GM21619 (cell line): ENCODE measurements around the gene SVBP.
"Not testable (repeated sequence)": the region's sequence is repeated elsewhere in the genome, so short reads cannot be mapped to it uniquely, and the experiment has no call there.

Experiments used
- ATAC-seq: cut with Tn5 transposase; IDR thresholded peaks from one replicate; pipeline ENCODE4 v1.9.1; 2021; ENCODE audit not compliant: unreplicated experiment

SVBP gene, protein sequence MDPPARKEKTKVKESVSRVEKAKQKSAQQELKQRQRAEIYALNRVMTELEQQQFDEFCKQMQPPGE

DNA sequence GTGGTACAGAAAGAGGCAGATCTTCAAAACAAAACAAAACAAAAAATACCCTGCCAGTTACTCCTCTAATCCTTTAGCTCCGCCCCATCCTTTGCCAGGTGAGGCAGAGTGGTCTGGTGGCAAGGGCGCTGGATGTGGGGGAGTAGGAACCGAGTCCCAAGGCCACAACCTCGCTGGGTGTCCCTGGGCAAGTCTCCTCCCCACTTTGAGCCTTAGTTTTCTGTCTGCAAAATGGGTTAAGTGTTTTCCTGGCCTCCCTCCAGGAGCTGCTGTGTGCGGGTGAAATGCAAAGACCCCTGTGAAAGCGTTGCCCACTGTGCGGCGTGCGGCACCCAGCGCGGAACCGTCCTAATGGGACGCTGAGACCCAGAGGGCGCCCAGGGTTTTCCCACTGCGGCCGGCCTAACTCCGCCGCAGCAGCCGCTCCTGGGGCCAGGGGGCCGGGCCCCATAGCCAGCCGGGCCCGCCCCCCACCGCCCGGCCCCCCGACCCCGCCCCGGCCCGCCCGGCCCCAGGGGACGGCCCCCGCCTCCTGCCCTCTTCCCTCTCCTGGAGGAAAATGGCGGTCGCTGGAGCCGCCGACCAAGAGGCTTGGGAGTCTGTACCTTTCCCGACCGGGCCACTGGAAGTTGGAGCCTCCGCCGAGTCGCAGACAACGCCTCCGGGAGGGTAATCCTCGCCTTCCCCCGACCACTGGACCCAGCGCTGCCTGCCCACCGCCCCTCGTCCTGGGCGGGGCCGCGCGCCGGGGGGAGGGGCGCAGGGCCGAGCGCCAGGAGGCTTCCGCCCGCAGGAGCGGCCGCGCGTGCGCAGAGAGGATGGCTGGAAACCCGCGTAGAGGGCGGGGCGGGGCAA is at the start of gene SVBP, which contains the start of gene ERMAP:
SVBP (minus strand) TSS at position 813 of the 855 bp plus-strand sequence. CDS start 853 bp downstream, outside the sequence.
ERMAP (plus strand) TSS at position 538 of the 855 bp plus-strand sequence. CDS start 13,327 bp downstream, outside the sequence.
- peak; percentile 66 for ATAC-seq

DNA sequence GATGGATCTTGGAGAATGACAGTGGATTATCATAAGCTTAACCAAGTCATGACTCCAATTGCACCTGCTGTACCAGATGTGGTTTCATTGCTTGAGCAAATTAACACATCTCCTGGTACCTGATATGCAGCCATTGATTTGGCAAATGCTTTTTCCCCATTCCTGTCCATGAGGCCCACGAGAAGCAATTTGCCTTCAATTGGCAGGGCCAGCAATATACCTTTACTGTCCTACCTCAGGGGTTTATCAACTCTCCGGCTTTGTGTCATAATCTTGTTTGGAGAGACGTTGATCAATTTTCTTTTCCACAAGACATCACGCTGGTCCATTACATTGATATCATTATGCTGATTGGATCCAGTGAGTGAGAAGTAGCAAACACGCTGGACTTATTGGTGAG is 49.4 kb upstream of the SVBP start:
- ATAC-seq, result no peak

GRCh38 chr1:42861014-42861399 is 43.8 kb upstream of the SVBP start:
- no peak for ATAC-seq

DNA sequence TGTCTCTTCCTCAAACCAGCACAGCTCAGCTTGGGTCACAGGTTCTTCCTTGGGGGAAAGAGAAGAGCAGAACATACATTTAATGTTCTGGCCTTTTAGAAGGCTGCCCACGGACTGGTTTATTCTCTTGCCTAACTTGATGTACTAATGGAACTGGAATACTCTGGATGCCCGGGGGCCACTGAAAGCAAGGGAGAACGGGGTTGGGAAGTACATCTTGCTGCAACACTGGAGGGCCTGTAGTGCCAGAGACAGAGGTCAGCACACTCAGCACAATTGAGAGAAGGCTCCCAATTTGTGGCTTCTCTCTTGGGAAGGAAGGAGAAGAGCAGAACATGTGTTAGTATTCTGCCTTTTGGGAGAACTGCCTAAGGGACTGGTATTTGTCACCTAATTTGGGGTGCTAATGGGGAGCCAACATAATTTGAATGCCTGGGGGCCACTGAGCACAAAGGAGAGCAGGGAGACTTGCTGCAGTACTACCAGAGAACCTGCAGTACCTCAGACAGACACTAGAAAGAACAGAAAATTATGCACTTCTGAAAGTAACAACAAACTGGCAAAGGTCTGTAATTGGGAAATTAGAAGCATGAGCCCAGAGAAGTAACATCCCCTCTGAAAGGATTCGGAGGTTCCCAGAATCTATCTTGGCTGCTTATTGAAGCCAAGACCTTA is 43.3 kb upstream of the SVBP start:
- no peak for ATAC-seq

DNA sequence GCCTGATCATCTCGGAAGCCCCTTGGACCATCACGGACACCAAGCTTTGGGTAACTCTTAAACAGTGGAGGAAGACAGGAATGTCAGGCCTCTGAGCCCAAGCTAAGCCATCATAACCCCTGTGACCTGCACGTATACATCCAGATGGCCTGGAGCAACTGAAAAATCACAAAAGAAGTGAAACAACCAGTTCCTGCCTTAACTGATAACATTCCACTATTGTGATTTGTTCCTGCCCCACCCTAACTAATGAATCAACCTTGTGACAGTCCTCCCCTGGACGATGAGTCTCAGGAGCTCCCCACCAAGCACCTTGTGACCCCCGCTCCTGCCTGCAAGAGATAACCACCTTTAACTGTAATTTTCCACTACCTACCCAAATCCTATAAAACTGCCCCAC is 42.2 kb upstream of the SVBP start:
- not testable (repeated sequence) for ATAC-seq

- ATAC-seq, result not testable (repeated sequence)
These were observed 39.4 kb upstream of the SVBP start for GRCh38 chr1:42856554-42856953.

DNA sequence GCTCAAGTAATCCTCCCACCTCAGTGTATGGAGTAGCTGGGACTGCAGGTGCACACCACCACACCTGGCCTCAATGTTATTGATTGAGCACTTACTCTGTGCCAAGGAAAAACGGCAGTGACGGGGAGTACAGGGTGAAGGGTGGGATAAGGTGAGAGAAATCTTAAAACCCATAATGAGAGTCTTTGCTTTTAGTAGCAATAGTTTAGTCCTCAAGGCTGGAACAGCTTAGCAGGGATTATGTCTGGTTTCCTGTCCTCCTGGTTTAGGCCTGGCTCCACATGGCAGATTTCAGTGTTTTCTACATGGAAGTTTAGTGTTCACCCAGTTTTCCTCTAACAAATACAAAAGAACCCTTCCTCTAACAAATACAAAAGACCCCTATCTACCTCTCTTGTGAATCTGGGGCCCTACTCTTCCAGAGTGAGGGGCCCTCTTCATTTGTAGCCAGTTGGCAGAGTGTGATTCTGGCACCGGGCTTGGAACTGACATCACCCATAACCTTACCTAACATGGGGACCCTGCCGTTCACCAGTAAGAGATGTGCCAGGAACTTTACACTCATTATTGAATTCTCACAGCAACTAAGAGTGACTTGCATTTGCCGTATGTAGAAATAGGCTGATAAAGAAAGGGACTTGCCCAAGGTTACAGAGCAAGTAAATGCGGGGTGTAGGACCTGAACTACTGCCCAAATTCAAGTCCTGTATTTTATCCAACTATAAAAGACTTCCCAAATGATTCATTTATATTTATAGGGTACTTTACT is 36.1 kb upstream of the SVBP start:
- ATAC-seq, result no peak

DNA sequence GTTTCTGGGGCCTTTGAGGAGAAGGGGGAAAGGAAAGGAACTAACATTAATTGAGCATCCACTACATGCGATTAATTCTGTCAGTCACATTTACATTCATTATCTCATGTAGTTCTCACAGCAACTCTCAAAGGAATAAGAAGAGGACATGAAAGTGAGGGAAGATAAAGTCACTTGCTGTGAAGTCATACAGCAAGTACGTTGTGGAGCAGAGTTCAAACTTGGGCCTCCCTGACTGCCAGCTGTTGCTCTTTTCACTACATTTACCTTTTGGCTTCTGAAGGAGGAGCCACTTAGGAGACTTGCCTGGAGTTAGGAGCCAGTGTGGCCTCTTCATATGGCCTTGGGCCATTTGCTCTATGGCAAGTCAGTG is 35.4 kb upstream of the SVBP start:
- ATAC-seq, result no peak

- no peak for ATAC-seq
These were observed 34.9 kb upstream of the SVBP start for GRCh38 chr1:42851960-42852607.

GRCh38 chr1:42851420-42851819 is 34.2 kb upstream of the SVBP start:
- ATAC-seq, result no peak

GRCh38 chr1:42849944-42850343 is 32.7 kb upstream of the SVBP start:
- no peak for ATAC-seq

GRCh38 chr1:42848823-42849537 is 31.8 kb upstream of the SVBP start:
- no peak for ATAC-seq

GRCh38 chr1:42847721-42848460 is 30.7 kb upstream of the SVBP start:
- ATAC-seq, result no peak

GRCh38 chr1:42847111-42847595 is 30.0 kb upstream of the SVBP start:
- ATAC-seq, result no peak

GRCh38 chr1:42846257-42847110 is 29.3 kb upstream of the SVBP start, which contains the start of gene ZNF691:
TSS of gene ZNF691 (plus strand) at chr1:42846613. CDS start at chr1:42849659, 3,046 bp downstream.
- peak; percentile 90 for ATAC-seq

DNA sequence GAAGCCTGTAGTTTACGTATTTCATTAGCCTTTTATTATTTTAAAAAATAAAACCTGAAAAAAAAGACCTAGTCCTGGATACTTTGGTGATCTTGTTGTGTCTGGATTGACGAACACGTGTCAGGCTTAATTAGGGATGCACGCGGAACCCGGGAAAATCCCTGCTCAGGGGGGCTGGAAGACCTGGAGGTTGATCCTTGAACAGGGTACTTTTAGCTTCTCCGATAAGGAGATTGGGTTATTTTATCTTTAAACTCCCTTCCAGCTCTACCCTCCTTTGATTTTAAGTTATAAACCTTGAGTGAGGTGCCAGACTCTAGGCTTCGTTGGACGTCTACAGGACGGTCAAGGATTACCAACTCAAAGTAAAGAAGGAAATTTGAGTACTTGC is 28.7 kb upstream of the SVBP start:
- ATAC-seq, result peak; percentile 7

- ATAC-seq, result no peak
These were observed 28.0 kb upstream of the SVBP start for GRCh38 chr1:42845193-42845592.

GRCh38 chr1:42844592-42845140 is 27.5 kb upstream of the SVBP start:
- ATAC-seq, result no peak
